ENCODE results near the gene ATP11B. TPM values are rescaled to one million over a fixed set of nuclear protein-coding genes. Genes with fewer than 3 reads are reported as not detected.

The ATP11B gene
- total RNA-seq, 2 experiments from 2014 or later = 86.6 to 92.3 TPM

DNA sequence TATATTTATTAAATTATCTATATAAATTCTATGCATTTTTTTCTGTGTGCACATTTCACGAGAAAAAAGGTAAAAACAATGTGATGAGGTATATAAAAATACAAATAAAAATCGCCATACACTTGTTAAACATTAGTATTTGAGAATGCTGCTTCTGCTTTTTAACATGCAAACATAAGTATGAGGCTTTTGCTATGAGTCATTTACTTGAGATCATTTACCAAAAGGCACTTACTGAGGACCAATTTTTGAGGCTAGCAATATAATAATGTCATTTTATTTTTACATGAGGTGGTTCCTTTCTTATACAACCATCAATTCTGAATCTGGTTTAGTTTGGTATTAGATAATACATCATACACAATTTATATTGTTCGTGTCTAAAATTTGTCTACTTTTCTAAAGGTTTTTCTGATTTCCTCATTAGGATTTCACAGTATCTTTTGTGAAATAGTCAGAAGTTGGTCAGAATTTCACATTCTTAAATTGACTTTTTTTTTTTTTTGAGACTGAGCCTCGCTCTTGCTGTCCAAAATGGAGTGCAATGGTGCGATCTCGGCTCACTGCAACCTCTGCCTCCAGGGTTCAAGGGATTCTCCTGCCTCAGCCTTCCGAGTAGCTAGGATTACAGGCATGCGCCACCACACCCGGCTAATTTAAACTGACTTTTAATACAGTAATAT is 161.4 kb downstream of the ATP11B start:
- Mint-ChIP-seq H3K27ac (no peak overlapping the region), H3K27me3 (ENCODE audit: low read depth) (no peaks in the 10 kb centered on the region), H3K9me3 (no peaks in the 10 kb centered on the region), H3K36me3 (ENCODE audit: low read depth) (peaks cover 18% of the 10 kb centered on the region), H3K4me3 (no peak overlapping the region), H3K4me1 (ENCODE audit: low read depth) (no peaks in the 10 kb centered on the region)
- CTCF ChIA-PET = no interaction called here
- DNase-seq = no peak
- intact Hi-C loops (cut with micrococcal nuclease) = no loop called here

DNA sequence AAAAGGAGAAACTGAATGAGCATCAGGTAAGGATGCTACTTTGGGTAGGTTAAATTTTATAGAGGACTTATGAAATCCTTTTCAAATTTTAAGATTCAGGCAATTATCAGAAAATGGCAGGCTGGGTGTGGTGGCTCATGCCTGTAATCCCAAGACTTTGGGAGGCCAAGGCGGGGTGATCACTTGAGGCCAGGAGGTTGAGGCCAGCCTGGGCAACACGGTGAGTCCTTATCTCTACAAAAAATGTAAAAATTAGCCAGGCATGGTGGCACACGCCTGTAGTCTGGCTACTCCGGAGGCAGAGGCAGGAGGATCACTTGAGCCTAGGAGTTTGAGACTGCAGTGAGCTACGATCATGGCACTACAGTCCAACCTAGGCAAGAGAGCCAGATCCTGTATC is 163.9 kb downstream of the ATP11B start:
- Mint-ChIP-seq H3K4me1 (ENCODE audit: low read depth) (no peaks in the 10 kb centered on the region), H3K36me3 (ENCODE audit: low read depth) (peaks cover 14% of the 10 kb centered on the region), H3K4me3 (no peak overlapping the region), H3K27me3 (ENCODE audit: low read depth) (no peaks in the 10 kb centered on the region), H3K27ac (no peak overlapping the region), H3K9me3 (no peaks in the 10 kb centered on the region)
- no peak for DNase-seq
- intact Hi-C loops (cut with micrococcal nuclease) = no loop called here
- CTCF ChIA-PET = no interaction called here

DNA sequence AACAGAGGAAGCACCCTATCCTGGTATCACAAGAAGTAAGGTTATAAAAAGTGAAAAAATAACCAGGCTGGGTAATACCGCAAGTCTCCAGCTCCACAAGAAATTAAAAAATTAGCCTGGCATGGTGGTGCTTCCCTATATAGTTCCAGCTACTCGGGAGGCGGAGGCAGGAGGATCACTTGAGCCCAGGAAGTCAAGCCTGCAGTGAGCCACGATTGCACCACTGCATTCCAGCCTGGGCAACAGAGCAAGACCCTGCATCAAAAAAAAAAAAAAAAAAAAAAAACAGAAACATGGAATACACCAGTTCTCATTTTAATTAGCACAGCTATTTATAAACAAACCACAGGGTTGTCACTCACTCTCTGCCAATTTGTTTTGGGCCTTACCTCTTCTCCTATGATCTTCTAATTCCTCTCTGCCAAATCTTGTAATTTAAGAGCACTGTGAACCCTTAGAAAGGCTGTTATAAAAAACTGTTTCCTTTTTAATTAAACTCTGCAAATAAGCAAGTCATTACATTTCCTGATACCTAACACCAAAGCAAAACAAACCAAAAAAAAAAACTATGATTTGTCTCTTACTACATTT is 164.5 kb downstream of the ATP11B start:
- no peak for DNase-seq
- CTCF ChIA-PET = interaction anchor here (0.7 kb wide), 1 partner anchor 274 kb away, joined by 3 read pairs; no protein-coding TSS in a partner anchor
- intact Hi-C loops (cut with micrococcal nuclease) = no loop called here
- Mint-ChIP-seq H3K4me3 (no peak overlapping the region), H3K27me3 (ENCODE audit: low read depth) (no peaks in the 10 kb centered on the region), H3K9me3 (no peaks in the 10 kb centered on the region), H3K36me3 (ENCODE audit: low read depth) (peaks cover 11% of the 10 kb centered on the region), H3K27ac (no peak overlapping the region), H3K4me1 (ENCODE audit: low read depth) (no peaks in the 10 kb centered on the region)

DNA sequence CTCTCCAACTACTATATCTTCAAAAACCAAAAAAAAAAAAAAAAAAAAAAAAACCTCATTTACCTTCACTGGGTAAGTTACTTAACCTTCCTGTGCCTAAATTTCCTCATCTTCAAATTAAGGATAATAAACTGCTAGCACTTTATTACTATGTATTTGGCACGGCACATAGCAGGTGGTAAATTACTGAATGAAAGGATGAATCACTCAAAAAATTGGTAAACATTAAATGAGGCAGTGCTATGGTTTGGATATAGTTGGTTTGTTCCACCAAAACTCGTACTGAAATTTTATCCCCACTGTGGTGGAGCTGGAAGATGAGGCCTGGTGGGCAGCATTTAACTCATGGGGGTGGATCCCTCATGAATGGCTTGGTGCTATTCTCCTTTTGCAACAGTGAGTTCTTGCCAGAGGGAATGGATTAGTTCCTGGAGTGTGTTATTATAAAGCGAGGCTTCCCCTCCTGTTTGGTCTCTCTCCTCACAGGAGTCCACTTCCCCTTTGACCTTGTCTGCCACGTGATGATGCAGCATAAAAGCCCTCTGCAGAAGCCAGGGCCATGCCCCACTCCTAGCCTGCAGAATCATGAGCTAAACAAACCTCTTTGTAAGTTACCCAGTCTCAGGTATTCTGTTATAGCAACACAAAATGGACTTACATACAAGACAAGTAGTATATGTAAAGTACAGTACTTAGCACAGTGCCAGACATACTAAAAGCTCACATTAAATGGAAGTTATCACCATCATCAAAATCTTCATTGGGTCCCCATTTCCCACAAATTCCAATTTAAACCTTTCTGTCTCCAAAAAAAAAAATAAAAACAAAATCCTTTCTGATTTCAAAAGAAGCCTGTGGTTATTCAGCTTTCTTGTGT is 166.4 kb downstream of the ATP11B start:
- CTCF ChIA-PET = no interaction called here
- no peak overlapping the region for H3K27ac Mint-ChIP-seq
- H3K4me1 Mint-ChIP-seq (ENCODE audit: low read depth) = no peaks in the 10 kb centered on the region
- peaks cover 13% of the 10 kb centered on the region for H3K36me3 Mint-ChIP-seq (ENCODE audit: low read depth)
- no peak overlapping the region for H3K4me3 Mint-ChIP-seq
- no peaks in the 10 kb centered on the region for H3K27me3 Mint-ChIP-seq (ENCODE audit: low read depth)
- no peaks in the 10 kb centered on the region for H3K9me3 Mint-ChIP-seq
- intact Hi-C loops (cut with micrococcal nuclease) = loop anchor here (10.0 kb wide), 1 partner anchor 415 kb away; no protein-coding TSS in a partner anchor
- DNase-seq = no peak

DNA sequence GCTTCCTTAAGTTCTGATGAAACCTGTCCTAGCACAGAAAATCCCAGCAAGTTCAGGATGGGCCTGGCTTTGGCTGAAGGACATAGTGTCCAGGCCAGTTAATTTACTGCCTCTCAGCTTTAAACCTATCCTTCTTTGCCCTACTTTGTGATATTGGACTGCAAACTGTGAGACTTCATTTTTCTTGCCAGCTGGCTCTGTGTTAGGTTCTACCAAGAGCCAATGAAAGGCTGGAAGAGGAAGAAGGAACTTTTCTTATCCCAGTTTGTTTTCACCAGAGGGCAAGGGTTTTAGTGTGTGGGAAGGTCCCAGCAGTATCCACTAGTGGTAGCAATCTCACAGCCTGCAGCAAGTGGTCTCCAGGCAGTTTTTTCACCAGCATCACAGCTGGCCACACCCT is 168.9 kb downstream of the ATP11B start:
- peaks cover 17% of the 10 kb centered on the region for H3K4me1 Mint-ChIP-seq (ENCODE audit: low read depth)
- CTCF ChIA-PET = interaction anchor here (1.0 kb wide), 1 partner anchor 52 kb away, joined by 4 read pairs; no protein-coding TSS in a partner anchor

DNA sequence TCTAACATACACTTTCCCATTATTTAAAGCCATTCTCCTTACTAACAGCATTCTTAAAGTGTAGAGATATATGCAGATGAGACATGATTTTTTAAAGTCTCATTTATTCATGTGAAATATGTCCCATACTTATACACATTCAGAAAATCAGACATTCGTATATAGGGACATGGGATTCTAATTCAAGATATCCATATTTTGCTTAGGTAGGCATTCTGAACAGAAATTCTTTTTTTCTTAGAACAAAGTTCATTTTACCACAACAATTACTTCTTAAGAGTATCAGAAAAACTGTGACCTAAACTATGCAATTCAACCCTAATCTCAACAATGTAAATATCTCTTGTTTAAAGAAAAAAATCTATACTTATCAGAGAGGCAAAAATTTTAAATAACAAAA is 170.9 kb downstream of the ATP11B start:
- Mint-ChIP-seq H3K4me3 (no peak overlapping the region), H3K27ac (no peak overlapping the region), H3K9me3 (no peaks in the 10 kb centered on the region), H3K36me3 (ENCODE audit: low read depth) (peaks cover 6% of the 10 kb centered on the region), H3K4me1 (ENCODE audit: low read depth) (peaks cover 35% of the 10 kb centered on the region), H3K27me3 (ENCODE audit: low read depth) (no peaks in the 10 kb centered on the region)
- intact Hi-C loops (cut with micrococcal nuclease) = loop anchor here (10.0 kb wide), 1 partner anchor 411 kb away; no protein-coding TSS in a partner anchor
- no peak for DNase-seq
- CTCF ChIA-PET = no interaction called here

More for the DNA sequence above, 168.9 kb downstream of the ATP11B start:
- H3K4me3 Mint-ChIP-seq = no peak overlapping the region
- H3K27ac Mint-ChIP-seq = no peak overlapping the region
- H3K27me3 Mint-ChIP-seq (ENCODE audit: low read depth) = no peaks in the 10 kb centered on the region
- peaks cover 8% of the 10 kb centered on the region for H3K36me3 Mint-ChIP-seq (ENCODE audit: low read depth)
- no peak for DNase-seq
- intact Hi-C loops (cut with micrococcal nuclease) = loop anchor here (10.0 kb wide), 1 partner anchor 413 kb away; no protein-coding TSS in a partner anchor
- no peaks in the 10 kb centered on the region for H3K9me3 Mint-ChIP-seq

DNA sequence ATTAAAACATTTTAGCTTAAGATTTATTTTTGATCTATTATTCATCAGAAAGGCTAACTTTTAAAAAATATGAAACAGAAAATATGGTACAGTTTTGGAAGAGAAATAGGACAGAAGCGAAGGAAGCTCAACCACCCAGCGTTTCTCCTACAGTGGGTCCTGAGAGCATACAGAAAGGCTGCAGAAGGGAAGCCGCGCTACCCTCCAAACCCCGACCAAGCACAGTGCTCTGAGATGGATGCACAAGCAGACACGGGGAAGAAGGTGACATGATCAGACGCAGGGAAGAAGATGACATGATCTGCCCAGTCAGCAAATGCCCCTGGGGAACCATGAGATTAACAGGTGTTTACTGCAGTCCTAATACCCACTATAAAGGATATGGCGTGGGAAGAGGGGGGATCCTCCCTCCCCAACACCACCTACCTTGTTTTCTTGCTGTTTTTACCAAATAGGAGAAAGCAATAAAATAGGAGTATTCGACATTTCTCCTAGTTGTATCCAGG is 172.6 kb downstream of the ATP11B start:
- peak overlapping the region; percentile 58 for H3K27ac Mint-ChIP-seq
- H3K4me3 Mint-ChIP-seq = no peak overlapping the region
- no peaks in the 10 kb centered on the region for H3K9me3 Mint-ChIP-seq
- intact Hi-C loops (cut with micrococcal nuclease) = loop anchor here (2.0 to 10.0 kb wide), 3 partner anchors 54 to 409 kb away; no protein-coding TSS in a partner anchor
- no peaks in the 10 kb centered on the region for H3K27me3 Mint-ChIP-seq (ENCODE audit: low read depth)
- CTCF ChIA-PET = no interaction called here
- peaks cover 3% of the 10 kb centered on the region for H3K36me3 Mint-ChIP-seq (ENCODE audit: low read depth)
- H3K4me1 Mint-ChIP-seq (ENCODE audit: low read depth) = peaks cover 46% of the 10 kb centered on the region
- no peak for DNase-seq

DNA sequence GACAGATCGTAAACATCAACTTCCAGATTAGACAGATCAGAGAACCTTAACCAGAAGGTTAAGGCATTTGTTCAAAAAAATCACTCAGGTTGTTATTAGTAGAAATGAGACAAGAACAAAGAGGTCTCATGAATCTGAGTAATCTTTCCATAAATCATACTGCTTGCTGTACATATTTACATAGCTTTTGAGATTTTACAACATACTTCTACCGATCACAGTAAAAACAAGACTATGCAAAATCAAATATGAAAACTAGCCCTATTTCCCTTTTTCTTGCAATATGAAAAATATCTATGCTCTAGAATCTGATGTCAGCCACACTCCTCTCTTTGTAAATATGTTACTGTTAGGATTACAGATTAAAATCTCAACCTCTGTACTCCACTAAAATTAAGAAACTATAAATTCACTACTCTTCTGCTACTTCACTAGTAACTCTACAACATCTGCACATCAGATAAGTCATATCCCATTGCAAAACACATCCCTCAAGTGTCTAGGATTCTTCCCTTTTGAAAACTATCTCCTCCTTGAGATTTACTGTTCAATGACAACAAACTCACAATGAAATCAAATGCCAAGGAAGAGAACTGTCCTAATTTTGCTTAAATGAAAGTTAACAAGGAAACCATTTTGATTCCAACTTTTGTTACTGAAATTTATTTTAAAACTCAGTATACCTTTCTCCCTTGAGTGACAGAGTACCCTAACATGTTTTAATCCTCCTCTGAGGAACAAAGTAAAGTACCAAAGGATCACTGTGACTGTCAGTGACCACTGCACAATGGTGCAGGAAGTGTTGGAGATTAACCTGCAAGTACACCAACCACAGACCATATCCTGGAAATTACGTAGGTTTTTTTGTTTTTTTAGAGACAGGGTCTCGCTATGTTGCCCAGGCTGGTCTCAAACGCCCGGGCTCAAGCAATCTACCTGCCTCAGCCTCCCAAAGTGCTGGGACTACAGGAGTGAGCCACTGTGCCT is 174.2 kb downstream of the ATP11B start:
- Mint-ChIP-seq H3K27ac (peak overlapping the region; percentile 85), H3K27me3 (ENCODE audit: low read depth) (no peaks in the 10 kb centered on the region), H3K9me3 (no peaks in the 10 kb centered on the region), H3K4me1 (ENCODE audit: low read depth) (peaks cover 59% of the 10 kb centered on the region), H3K36me3 (ENCODE audit: low read depth) (peaks cover 3% of the 10 kb centered on the region), H3K4me3 (no peak overlapping the region)
- intact Hi-C loops (cut with micrococcal nuclease) = loop anchor here (1.0 to 10.0 kb wide), 8 partner anchors 12 to 407 kb away; partner anchors contain the start of gene MCCC1
- peak; percentile 41 for DNase-seq
- CTCF ChIA-PET = interaction anchor here (1.1 kb wide), 1 partner anchor 20 kb away, joined by 3 read pairs; no protein-coding TSS in a partner anchor

DNA sequence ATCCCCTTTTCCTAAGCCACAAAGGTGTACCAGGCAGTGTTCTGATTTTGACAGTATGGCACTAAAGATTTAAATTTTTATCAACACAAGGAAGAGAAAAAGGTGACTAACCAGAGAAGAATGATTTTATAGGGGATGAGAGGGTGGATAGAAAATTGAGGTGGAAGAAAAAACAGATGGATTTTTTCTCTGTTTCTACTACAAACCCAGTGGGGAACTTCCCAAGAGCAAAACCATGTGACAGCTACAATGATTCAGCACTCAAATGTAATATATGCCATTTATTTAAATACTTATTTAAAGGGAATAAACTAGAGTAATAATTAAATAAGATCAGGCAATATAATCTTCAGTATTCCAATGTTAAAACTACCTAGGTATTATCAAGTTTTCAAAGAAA is 176.0 kb downstream of the ATP11B start:
- Mint-ChIP-seq H3K4me1 (ENCODE audit: low read depth) (peaks cover 60% of the 10 kb centered on the region), H3K36me3 (ENCODE audit: low read depth) (peaks cover 1% of the 10 kb centered on the region), H3K27me3 (ENCODE audit: low read depth) (no peaks in the 10 kb centered on the region), H3K9me3 (no peaks in the 10 kb centered on the region), H3K4me3 (no peak overlapping the region), H3K27ac (peak overlapping the region; percentile 6)
- no peak for DNase-seq
- CTCF ChIA-PET = interaction anchor here (0.7 to 1.1 kb wide), 2 partner anchors 12 to 705 kb away, joined by 3 to 4 read pairs; no protein-coding TSS in a partner anchor
- intact Hi-C loops (cut with micrococcal nuclease) = loop anchor here (2.0 to 10.0 kb wide), 3 partner anchors 57 to 406 kb away; no protein-coding TSS in a partner anchor

DNA sequence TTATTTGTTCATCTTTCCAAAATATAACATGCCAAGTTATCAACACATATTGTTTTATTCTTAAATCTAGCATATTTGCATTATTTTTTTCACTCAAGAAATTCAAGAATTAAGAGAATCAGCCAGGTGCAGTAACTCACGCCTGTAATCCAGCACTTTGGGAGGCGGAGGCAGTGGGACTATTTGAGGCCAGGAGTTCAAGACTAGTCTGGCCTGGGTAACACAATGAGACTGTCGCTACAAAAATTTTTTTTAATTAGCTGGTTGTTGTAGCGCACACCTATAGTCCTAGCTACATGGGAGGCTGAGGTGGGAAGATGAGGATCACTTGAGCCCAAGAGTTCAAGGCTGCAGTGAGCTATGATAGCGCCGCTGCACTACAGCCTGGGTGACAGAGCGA is 176.5 kb downstream of the ATP11B start:
- no peak for DNase-seq
- Mint-ChIP-seq H3K4me3 (no peak overlapping the region), H3K27ac (no peak overlapping the region), H3K9me3 (no peaks in the 10 kb centered on the region), H3K36me3 (ENCODE audit: low read depth) (peaks cover under 1% of the 10 kb centered on the region), H3K27me3 (ENCODE audit: low read depth) (no peaks in the 10 kb centered on the region), H3K4me1 (ENCODE audit: low read depth) (peaks cover 62% of the 10 kb centered on the region)
- intact Hi-C loops (cut with micrococcal nuclease) = loop anchor here (2.0 to 10.0 kb wide), 3 partner anchors 58 to 405 kb away; no protein-coding TSS in a partner anchor
- CTCF ChIA-PET = interaction anchor here (0.6 kb wide), 1 partner anchor 23 kb away, joined by 3 read pairs; no protein-coding TSS in a partner anchor

DNA sequence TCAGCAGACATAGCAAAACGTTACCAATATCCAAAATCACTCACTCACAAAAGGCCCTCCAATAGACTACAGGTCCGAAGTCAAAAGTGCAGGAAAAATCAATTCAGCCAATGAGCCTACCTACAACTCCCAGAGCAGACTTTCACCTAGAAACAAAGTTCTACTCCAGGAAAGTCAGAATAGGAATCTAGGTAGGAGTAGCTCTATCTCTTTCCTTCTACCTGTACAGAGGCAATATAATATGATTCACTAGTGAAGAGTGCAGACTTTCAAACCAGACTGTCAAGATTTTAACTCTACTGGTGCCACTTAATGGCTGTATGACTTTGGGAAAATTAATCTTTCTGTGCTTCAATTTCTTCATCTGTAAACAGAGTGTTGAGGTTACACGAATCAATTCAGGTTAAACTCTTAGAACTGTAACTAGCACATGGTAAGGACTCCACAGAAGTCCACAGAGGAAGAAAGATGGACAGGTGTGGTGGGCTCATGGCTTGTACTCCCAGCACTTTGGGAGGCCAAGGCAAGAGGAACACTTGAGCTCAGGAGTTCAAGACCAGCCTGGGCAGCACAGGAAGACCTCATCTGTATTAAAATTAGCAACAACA is 177.6 kb downstream of the ATP11B start:
- H3K27ac Mint-ChIP-seq = no peak overlapping the region
- H3K27me3 Mint-ChIP-seq (ENCODE audit: low read depth) = no peaks in the 10 kb centered on the region
- peaks cover 58% of the 10 kb centered on the region for H3K4me1 Mint-ChIP-seq (ENCODE audit: low read depth)
- H3K36me3 Mint-ChIP-seq (ENCODE audit: low read depth) = no peaks in the 10 kb centered on the region
- CTCF ChIA-PET = interaction anchor here (0.6 to 0.7 kb wide), 2 partner anchors 22 to 182 kb away, joined by 3 to 7 read pairs; no protein-coding TSS in a partner anchor
- H3K9me3 Mint-ChIP-seq = no peaks in the 10 kb centered on the region
- no peak overlapping the region for H3K4me3 Mint-ChIP-seq
- intact Hi-C loops (cut with micrococcal nuclease) = no loop called here
- DNase-seq = no peak
